ENCODE measurements around the gene FAM53B. TPM values are rescaled to one million over a fixed set of nuclear protein-coding genes. Genes with fewer than 3 reads are reported as not detected.

The FAM53B gene
- total and polyA plus RNA-seq, 2 experiments from 2014 or later = 2.1 to 10.1 TPM

GRCh38 chr10:124602121-124602561, 142.0 kb downstream of the FAM53B start:
- no peaks in the 10 kb centered on the region for H3K4me1 ChIP-seq (ENCODE audit: insufficient read depth)
- no peaks in the 10 kb centered on the region for H3K79me2 ChIP-seq (ENCODE audit: insufficient read depth)
- H3K36me3 ChIP-seq (ENCODE audit: low read depth) = no peaks in the 10 kb centered on the region
- DNase-seq = no peak
- no peak overlapping the region for H3K27ac ChIP-seq
- H4K20me1 ChIP-seq (ENCODE audit: insufficient read depth) = no peaks in the 10 kb centered on the region
- in situ Hi-C loops (cut with MboI) = no loop called here
- H3K27me3 ChIP-seq (replicated peaks; ENCODE audit: insufficient read depth) = no peaks in the 10 kb centered on the region
- 72 to 82% methylated on average over 12 of the region's 12 CpGs for WGBS, 2 experiments (ENCODE audit: low coverage in 1 of 2, low lambda C conversion rate in 2 of 2, missing lambda C conversion rate in 2 of 2)
- no peak overlapping the region for H3K4me2 ChIP-seq (ENCODE audit: unreplicated experiment)
- H3K4me3 ChIP-seq = no peak overlapping the region
- TF ChIP-seq EZH2 (IDR thresholded peaks at IDR 0.05; ENCODE audit: insufficient read depth, poor library complexity, severe bottlenecking) (no peak), EZH2phosphoT487 (IDR thresholded peaks at IDR 0.05; ENCODE audit: insufficient read depth, low read depth) (no peak)
- H3K9ac ChIP-seq = no peak overlapping the region
- no peaks in the 10 kb centered on the region for H3K9me3 ChIP-seq (ENCODE audit: low read depth)
- no peaks in the 10 kb centered on the region for H3F3A ChIP-seq (ENCODE audit: insufficient read depth)
- no peaks in the 10 kb centered on the region for H3K9me2 ChIP-seq (ENCODE audit: insufficient read depth)
- H2AFZ ChIP-seq = no peak overlapping the region

- Histone ChIP-seq H3K27me3 (replicated peaks; ENCODE audit: insufficient read depth) (no peaks in the 10 kb centered on the region), H3K4me1 (ENCODE audit: insufficient read depth) (no peaks in the 10 kb centered on the region), H2AFZ (no peak overlapping the region), H3K27ac (no peak overlapping the region), H3K4me2 (ENCODE audit: unreplicated experiment) (no peak overlapping the region), H3K9me3 (ENCODE audit: low read depth) (no peaks in the 10 kb centered on the region), H4K20me1 (ENCODE audit: insufficient read depth) (no peaks in the 10 kb centered on the region), H3K79me2 (ENCODE audit: insufficient read depth) (no peaks in the 10 kb centered on the region), H3F3A (ENCODE audit: insufficient read depth) (no peaks in the 10 kb centered on the region), H3K36me3 (ENCODE audit: low read depth) (no peaks in the 10 kb centered on the region), H3K9ac (no peak overlapping the region), H3K4me3 (no peak overlapping the region), H3K9me2 (ENCODE audit: insufficient read depth) (no peaks in the 10 kb centered on the region)
- in situ Hi-C loops (cut with MboI) = no loop called here
- TF ChIP-seq EZH2phosphoT487 (IDR thresholded peaks at IDR 0.05; ENCODE audit: insufficient read depth, low read depth) = no peak
- no peak for TF ChIP-seq EZH2 (IDR thresholded peaks at IDR 0.05; ENCODE audit: insufficient read depth, poor library complexity, severe bottlenecking)
- 84 to 88% methylated on average over 22 to 29 of the region's 29 CpGs for WGBS, 2 experiments (ENCODE audit: low coverage in 1 of 2, low lambda C conversion rate in 2 of 2, missing lambda C conversion rate in 2 of 2)
- DNase-seq = no peak
Measured at GRCh38 chr10:124601431-124602120, 142.6 kb downstream of the FAM53B start.

GRCh38 chr10:124601016-124601415, 143.2 kb downstream of the FAM53B start:
- Histone ChIP-seq H2AFZ (no peak overlapping the region), H3K27ac (no peak overlapping the region), H4K20me1 (ENCODE audit: insufficient read depth) (no peaks in the 10 kb centered on the region), H3K9me3 (ENCODE audit: low read depth) (no peaks in the 10 kb centered on the region), H3K4me2 (ENCODE audit: unreplicated experiment) (no peak overlapping the region), H3K4me1 (ENCODE audit: insufficient read depth) (no peaks in the 10 kb centered on the region), H3K27me3 (replicated peaks; ENCODE audit: insufficient read depth) (no peaks in the 10 kb centered on the region), H3K9ac (no peak overlapping the region), H3K36me3 (ENCODE audit: low read depth) (no peaks in the 10 kb centered on the region), H3F3A (ENCODE audit: insufficient read depth) (no peaks in the 10 kb centered on the region), H3K9me2 (ENCODE audit: insufficient read depth) (no peaks in the 10 kb centered on the region), H3K79me2 (ENCODE audit: insufficient read depth) (no peaks in the 10 kb centered on the region), H3K4me3 (no peak overlapping the region)
- in situ Hi-C loops (cut with MboI) = no loop called here
- no peak for DNase-seq
- TF ChIP-seq EZH2phosphoT487 (IDR thresholded peaks at IDR 0.05; ENCODE audit: insufficient read depth, low read depth) (no peak), EZH2 (IDR thresholded peaks at IDR 0.05; ENCODE audit: insufficient read depth, poor library complexity, severe bottlenecking) (no peak)
- 87 to 88% methylated on average over 12 of the region's 12 CpGs for WGBS, 2 experiments (ENCODE audit: low coverage in 1 of 2, low lambda C conversion rate in 2 of 2, missing lambda C conversion rate in 2 of 2)

- no peaks in the 10 kb centered on the region for H4K20me1 ChIP-seq (ENCODE audit: insufficient read depth)
- H3K27me3 ChIP-seq (replicated peaks; ENCODE audit: insufficient read depth) = no peaks in the 10 kb centered on the region
- WGBS, 2 experiments (ENCODE audit: low coverage in 1 of 2, low lambda C conversion rate in 2 of 2, missing lambda C conversion rate in 2 of 2) = 72 to 74% methylated on average over 16 to 17 of the region's 18 CpGs
- TF ChIP-seq EZH2phosphoT487 (IDR thresholded peaks at IDR 0.05; ENCODE audit: insufficient read depth, low read depth) (no peak), EZH2 (IDR thresholded peaks at IDR 0.05; ENCODE audit: insufficient read depth, poor library complexity, severe bottlenecking) (no peak)
- H3K79me2 ChIP-seq (ENCODE audit: insufficient read depth) = no peaks in the 10 kb centered on the region
- no peaks in the 10 kb centered on the region for H3F3A ChIP-seq (ENCODE audit: insufficient read depth)
- H3K9me3 ChIP-seq (ENCODE audit: low read depth) = no peaks in the 10 kb centered on the region
- H3K27ac ChIP-seq = no peak overlapping the region
- no peaks in the 10 kb centered on the region for H3K4me1 ChIP-seq (ENCODE audit: insufficient read depth)
- no peak for DNase-seq
- no peaks in the 10 kb centered on the region for H3K9me2 ChIP-seq (ENCODE audit: insufficient read depth)
- in situ Hi-C loops (cut with MboI) = no loop called here
- no peak overlapping the region for H3K4me3 ChIP-seq
- no peak overlapping the region for H3K4me2 ChIP-seq (ENCODE audit: unreplicated experiment)
- H2AFZ ChIP-seq = no peak overlapping the region
- H3K9ac ChIP-seq = no peak overlapping the region
- no peaks in the 10 kb centered on the region for H3K36me3 ChIP-seq (ENCODE audit: low read depth)
Measured at GRCh38 chr10:124600051-124600880, 143.9 kb downstream of the FAM53B start.
